ENCODE data around the gene RAMP1. TPM values are rescaled to one million over a fixed set of nuclear protein-coding genes. Genes with fewer than 3 reads are reported as not detected.

Gene RAMP1
- total and polyA plus RNA-seq, 4 donors, result 3.1 to 129 (median 23.5) TPM

- Histone ChIP-seq H3K4me1 (ENCODE audit: control insufficient read depth in 4 of 4, insufficient read depth in 4 of 4, low read length in 3 of 4) (peaks cover 0 to 4% (median 0%) of the 10 kb centered on the region in 4 donors), H3K9ac (ENCODE audit: low read depth in 1 of 2, low read length in 2 of 2) (no peak overlapping the region), H3K36me3 (ENCODE audit: control insufficient read depth in 4 of 4, insufficient read depth in 3 of 4, low read depth in 1 of 4, low read length in 3 of 4) (no peaks in the 10 kb centered on the region), H3K27ac (ENCODE audit: low read depth in 1 of 2, low read length in 2 of 2) (no peak overlapping the region), H3K27me3 (ENCODE audit: control insufficient read depth in 4 of 4, insufficient read depth in 4 of 4, low read length in 3 of 4) (no peaks in the 10 kb centered on the region), H3K4me3 (ENCODE audit: low read depth in 1 of 3, low read length in 3 of 3) (no peak overlapping the region), H3K9me3 (ENCODE audit: control insufficient read depth in 4 of 4, low read length in 3 of 4) (no peaks in the 10 kb centered on the region)
- TF ChIP-seq, protein P1, sequence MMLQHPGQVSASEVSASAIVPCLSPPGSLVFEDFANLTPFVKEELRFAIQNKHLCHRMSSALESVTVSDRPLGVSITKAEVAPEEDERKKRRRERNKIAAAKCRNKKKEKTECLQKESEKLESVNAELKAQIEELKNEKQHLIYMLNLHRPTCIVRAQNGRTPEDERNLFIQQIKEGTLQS (IDR thresholded peaks at IDR 0.05), result no peak
- TF ChIP-seq GABPA (IDR thresholded peaks at IDR 0.05 in 1 of 2, conservative IDR thresholded peaks at IDR 0.05 in 1 of 2) (no peak), REST (IDR thresholded peaks at IDR 0.05) (no peak), CTCF (IDR thresholded peaks at IDR 0.05; ENCODE audit: low read depth, low read length, missing input control) (no peak), RAD21 (IDR thresholded peaks at IDR 0.05) (no peak)
- DNase-seq (ENCODE audit: low spot score), result no peak
- WGBS, result 94% methylated on average over 12 of the region's 12 CpGs
Measured at GRCh38 chr2:237879991-237880560, 20.7 kb downstream of the RAMP1 start.

DNA sequence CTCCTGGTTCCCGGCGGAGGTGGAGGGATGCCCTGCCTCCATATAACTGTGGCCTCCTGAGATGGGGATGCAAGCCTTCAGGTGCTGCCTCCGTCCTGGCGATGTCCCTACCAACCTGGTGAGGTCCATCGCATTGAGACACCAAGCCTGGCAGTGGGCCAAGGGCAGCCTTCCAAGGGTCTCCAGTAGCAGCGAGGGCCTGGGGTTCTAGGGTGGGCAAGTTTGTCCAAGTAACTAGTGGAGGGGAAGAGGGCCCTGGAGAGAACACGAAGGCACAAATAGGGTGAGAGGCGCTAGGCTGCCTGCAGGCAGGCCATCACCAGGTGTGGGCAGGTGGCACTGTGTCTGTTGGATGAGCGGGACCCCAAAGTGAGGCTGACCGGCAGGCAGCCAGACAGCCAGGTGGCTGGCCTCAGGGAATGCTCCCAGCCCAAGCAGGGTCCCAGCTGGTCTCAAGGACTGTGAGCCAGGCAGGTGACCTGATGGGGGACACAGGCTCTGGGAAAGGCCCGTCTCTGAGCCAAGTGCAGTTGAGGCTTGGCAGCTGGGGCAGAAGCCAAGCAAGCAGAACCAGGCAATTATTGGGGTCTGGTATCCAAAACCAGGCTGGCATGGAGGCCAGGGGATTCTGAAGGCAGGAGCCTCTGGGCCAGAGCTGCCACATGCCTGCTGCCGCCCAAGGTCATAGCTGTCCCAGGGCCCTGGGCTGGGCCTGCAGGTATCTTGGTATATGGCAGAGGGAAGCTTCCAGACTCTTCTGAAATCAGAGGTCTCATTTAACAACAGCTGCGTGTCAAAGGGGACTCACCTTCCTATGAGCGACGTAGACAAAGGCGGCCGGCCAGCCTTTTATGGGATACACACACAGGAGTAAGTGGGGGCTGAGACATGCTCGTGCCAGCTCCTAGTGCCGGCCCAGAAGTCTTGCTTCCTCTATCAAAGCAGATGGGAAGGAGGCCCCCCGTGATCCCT is 23.4 kb downstream of the RAMP1 start:
- H3K4me1 ChIP-seq (ENCODE audit: control insufficient read depth in 4 of 4, insufficient read depth in 4 of 4, low read length in 3 of 4), result peaks cover 0 to 4% (median 0%) of the 10 kb centered on the region in 4 donors
- no peaks in the 10 kb centered on the region for H3K27me3 ChIP-seq (ENCODE audit: control insufficient read depth in 4 of 4, insufficient read depth in 4 of 4, low read length in 3 of 4)
- no peaks in the 10 kb centered on the region for H3K36me3 ChIP-seq (ENCODE audit: control insufficient read depth in 4 of 4, insufficient read depth in 3 of 4, low read depth in 1 of 4, low read length in 3 of 4)
- DNase-seq (ENCODE audit: low spot score), result no peak
- no peaks in the 10 kb centered on the region for H3K9me3 ChIP-seq (ENCODE audit: control insufficient read depth in 4 of 4, low read length in 3 of 4)
- H3K4me3 ChIP-seq (ENCODE audit: low read depth in 1 of 3, low read length in 3 of 3), result no peak overlapping the region
- TF ChIP-seq FOXA2 (IDR thresholded peaks at IDR 0.05) (no peak), GABPA (IDR thresholded peaks at IDR 0.05 in 1 of 2, conservative IDR thresholded peaks at IDR 0.05 in 1 of 2) (no peak), SP1 (IDR thresholded peaks at IDR 0.05) (no peak), MAX (IDR thresholded peaks at IDR 0.05) (no peak), REST (IDR thresholded peaks at IDR 0.05) (no peak), RXRA (IDR thresholded peaks at IDR 0.05) (no peak), HNF4G (IDR thresholded peaks at IDR 0.05) (no peak), YY1 (IDR thresholded peaks at IDR 0.05) (no peak)
- TF ChIP-seq, protein P1 (IDR thresholded peaks at IDR 0.05), result no peak
- no peak overlapping the region for H3K27ac ChIP-seq (ENCODE audit: low read depth in 1 of 2, low read length in 2 of 2)
- H3K9ac ChIP-seq (ENCODE audit: low read depth in 1 of 2, low read length in 2 of 2), result no peak overlapping the region
- WGBS, result 96% methylated on average over 20 of the region's 20 CpGs

Data from liver (tissue), 9 donors.